Calu3 (cell line): ENCODE data around the gene AGO1. TPM values are rescaled to one million over a fixed set of nuclear protein-coding genes. Genes with fewer than 3 reads are reported as not detected.
"Not testable (repeated sequence)": the region's sequence is repeated elsewhere in the genome, so short reads cannot be mapped to it uniquely, and the experiment has no call there.

Experiments used
- BruUV-seq: library from RNA; stranded (reverse); fragments of 400-500 nt; replicated peaks from 2 replicates; lab custom pipeline; 2021; lab: Mats Ljungman, UMichigan
- CTCF ChIA-PET: fragments of 300-600 bp; sonication (Branson Sonifier 250); formaldehyde crosslinking; loops from one replicate; lab custom pipeline; 2022; ENCODE audit warnings: antibody characterized with exemption; lab: Charles Lee
- DNase-seq: peaks from one replicate; pipeline ENCODE4 v3.0.0; 2022
- H3K27ac Mint-ChIP-seq: one replicate; pipeline ENCODE4 v1.8.0; 2022; ENCODE audit warnings: mixed read lengths; ENCODE audit not compliant: unreplicated experiment
- H3K27me3 Mint-ChIP-seq: one replicate; pipeline ENCODE4 v1.8.0; 2022; ENCODE audit warnings: mixed read lengths; ENCODE audit not compliant: unreplicated experiment
- H3K36me3 Mint-ChIP-seq: one replicate; pipeline ENCODE4 v1.8.0; 2022; ENCODE audit warnings: mild to moderate bottlenecking, moderate library complexity, mixed read lengths; ENCODE audit not compliant: insufficient read depth, unreplicated experiment
- H3K4me1 Mint-ChIP-seq: one replicate; pipeline ENCODE4 v1.8.0; 2022; ENCODE audit warnings: mild to moderate bottlenecking, low read depth, mixed read lengths; ENCODE audit not compliant: unreplicated experiment
- H3K4me3 Mint-ChIP-seq: one replicate; pipeline ENCODE4 v1.8.0; 2022; ENCODE audit warnings: mild to moderate bottlenecking, low read depth, moderate library complexity, mixed read lengths; ENCODE audit not compliant: unreplicated experiment
- H3K9me3 Mint-ChIP-seq: one replicate; pipeline ENCODE4 v1.8.0; 2022; ENCODE audit warnings: low read depth, mixed read lengths; ENCODE audit not compliant: unreplicated experiment
- CTCF ChIP-seq: fragments of 200-600 bp; IDR thresholded peaks from one replicate; pipeline ENCODE4 v1.8.0; 2022; ENCODE audit warnings: antibody characterized with exemption; ENCODE audit not compliant: unreplicated experiment
- intact Hi-C: fragments of 100-400 bp; cut with micrococcal nuclease; formaldehyde crosslinking; loops from one replicate; pipeline ENCODE4 v1.10.0; 2022; ENCODE audit not compliant: unreplicated experiment
- total RNA-seq: library from RNA; stranded (reverse); gene quantifications from 2 replicates; pipeline ENCODE4 v1.2.3, GENCODE V29; 2022

Gene AGO1
- total RNA-seq, 1 experiment from 2014 or later: 34.4 TPM

GRCh38 chr1:35971601-35972000 lies 88.6 kb downstream of the AGO1 start:
- BruUV-seq: no TSS peak
- intact Hi-C loops: no loop called here
- no peak for TF ChIP-seq CTCF
- H3K4me3 Mint-ChIP-seq: no peak overlapping the region
- no peak overlapping the region for H3K27ac Mint-ChIP-seq
- H3K36me3 Mint-ChIP-seq: peaks cover 14% of the 10 kb centered on the region
- H3K27me3 Mint-ChIP-seq: no peaks in the 10 kb centered on the region
- H3K9me3 Mint-ChIP-seq: no peaks in the 10 kb centered on the region
- CTCF ChIA-PET: no interaction called here
- no peak for DNase-seq
- no peaks in the 10 kb centered on the region for H3K4me1 Mint-ChIP-seq

- CTCF ChIA-PET, DNase-seq, BruUV-seq, H3K27me3 Mint-ChIP-seq, H3K9me3 Mint-ChIP-seq, H3K4me3 Mint-ChIP-seq, intact Hi-C loops, H3K4me1 Mint-ChIP-seq, H3K27ac Mint-ChIP-seq: not testable (repeated sequence)
- peaks cover 14% of the 10 kb centered on the region for H3K36me3 Mint-ChIP-seq
These were observed 89.6 kb downstream of the AGO1 start for GRCh38 chr1:35972631-35973030.

- TF ChIP-seq CTCF: no peak
- no peak overlapping the region for H3K4me3 Mint-ChIP-seq
- no peak for DNase-seq
- CTCF ChIA-PET: interaction anchor here (0.5 kb wide), 1 partner anchor 77 kb away, joined by 5 read pairs; no protein-coding TSS in a partner anchor
- intact Hi-C loops: no loop called here
- H3K4me1 Mint-ChIP-seq: no peaks in the 10 kb centered on the region
- H3K36me3 Mint-ChIP-seq: peaks cover 19% of the 10 kb centered on the region
- no peak overlapping the region for H3K27ac Mint-ChIP-seq
- H3K27me3 Mint-ChIP-seq: no peaks in the 10 kb centered on the region
- no TSS peak for BruUV-seq
- H3K9me3 Mint-ChIP-seq: no peaks in the 10 kb centered on the region
These were observed 97.1 kb downstream of the AGO1 start for GRCh38 chr1:35980090-35980489.

Other genes with a start within 250 kb of the AGO1 start
- 106 and 109 TPM in 2 replicates for gene PSMB2, start 241.7 kb upstream of the AGO1 start, total RNA-seq
- 11.5 and 12.0 TPM in 2 replicates for gene C1orf216, start 164.3 kb upstream of the AGO1 start, total RNA-seq
- gene CLSPN, start 113.2 kb upstream of the AGO1 start, total RNA-seq: 30.3 and 30.4 TPM in 2 replicates
- 8.3 and 11.1 TPM in 2 replicates for gene AGO4, start 75.2 kb upstream of the AGO1 start, total RNA-seq
- 28.5 and 29.8 TPM in 2 replicates for gene AGO3, start 47.9 kb downstream of the AGO1 start, total RNA-seq
- 0.31 TPM in 1 of 2 replicates, not detected in the other for gene TEKT2, start 200.9 kb downstream of the AGO1 start, total RNA-seq
- 26.5 and 32.8 TPM in 2 replicates for gene ADPRS, start 205.7 kb downstream of the AGO1 start, total RNA-seq
- gene COL8A2, start 242.0 kb downstream of the AGO1 start, total RNA-seq: 0.07 TPM in 1 of 2 replicates, not detected in the other